IPS-20b (cell line): ENCODE data around the gene IGIP.

ENCODE experiments used
- H3K27ac ChIP-seq: one replicate; pipeline ENCODE4 v1.5.1; 2013; ENCODE audit warnings: low read length
- H3K27me3 ChIP-seq: 2 replicates; pipeline ENCODE4 v1.6.1; 2013; ENCODE audit warnings: mild to moderate bottlenecking, low read length, inconsistent platforms; ENCODE audit not compliant: insufficient read depth
- H3K36me3 ChIP-seq: 2 replicates; pipeline ENCODE4 v1.6.1; 2013; ENCODE audit warnings: low read depth, mild to moderate bottlenecking, inconsistent platforms, low read length, moderate library complexity; ENCODE audit not compliant: insufficient read depth
- H3K4me1 ChIP-seq: 2 replicates; pipeline ENCODE4 v1.6.1; 2013; ENCODE audit warnings: mild to moderate bottlenecking, control low read depth, inconsistent platforms, low read length, moderate library complexity; ENCODE audit not compliant: insufficient read depth
- H3K4me3 ChIP-seq: 2 replicates; pipeline ENCODE4 v1.5.1; 2013; ENCODE audit warnings: mild to moderate bottlenecking, low read length, inconsistent platforms
- H3K9ac ChIP-seq: 2 replicates; pipeline ENCODE4 v1.6.1; 2013; ENCODE audit warnings: low read depth, mild to moderate bottlenecking, inconsistent platforms, low read length, moderate library complexity
- H3K9me3 ChIP-seq: 2 replicates; pipeline ENCODE4 v1.6.1; 2013; ENCODE audit warnings: mild to moderate bottlenecking, low read depth, low read length, inconsistent platforms; ENCODE audit not compliant: insufficient read depth

The IGIP gene

DNA sequence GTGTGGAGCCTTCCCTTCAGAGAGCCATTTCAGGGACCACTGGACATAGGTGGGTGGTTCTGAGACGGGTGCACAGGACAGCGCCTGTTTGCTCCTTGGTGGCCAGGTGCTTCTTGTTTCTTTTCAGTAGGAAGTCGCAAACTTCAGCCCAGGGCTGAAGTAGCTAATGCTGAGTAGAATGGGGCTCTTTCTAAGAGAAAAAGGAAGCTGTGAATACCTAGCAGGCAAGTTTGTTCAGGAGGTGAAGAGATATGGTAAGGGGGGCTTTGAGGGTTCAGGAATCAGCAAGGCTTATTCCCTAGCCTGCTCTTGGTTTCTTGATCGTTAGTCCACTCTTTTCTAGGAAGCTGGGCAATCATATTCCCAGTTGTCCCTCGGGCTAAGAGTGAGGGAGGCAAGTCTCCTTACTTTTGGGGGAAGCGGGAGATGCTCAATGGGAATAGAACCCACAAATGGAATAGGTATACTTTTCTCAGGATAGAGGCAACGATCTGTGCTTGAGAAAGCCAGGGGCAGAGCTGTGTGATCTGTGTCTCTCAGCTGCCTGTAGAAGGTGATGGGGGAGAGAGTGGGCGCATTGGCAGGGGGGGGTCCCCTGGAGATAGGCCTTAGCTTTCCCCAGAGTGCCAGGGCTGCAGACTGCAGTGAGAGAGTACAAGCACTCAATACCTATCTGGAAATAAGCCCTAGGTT is 13.7 kb upstream of the IGIP start:
- Histone ChIP-seq H3K36me3 (no peaks in the 10 kb centered on the region), H3K4me3 (peak overlapping the region; percentile 79), H3K9ac (no peak overlapping the region), H3K27me3 (peaks cover 88% of the 10 kb centered on the region), H3K27ac (no peak overlapping the region), H3K9me3 (no peaks in the 10 kb centered on the region; the same call in 1 of the 2 replicates), H3K4me1 (peaks cover 16% of the 10 kb centered on the region)

DNA sequence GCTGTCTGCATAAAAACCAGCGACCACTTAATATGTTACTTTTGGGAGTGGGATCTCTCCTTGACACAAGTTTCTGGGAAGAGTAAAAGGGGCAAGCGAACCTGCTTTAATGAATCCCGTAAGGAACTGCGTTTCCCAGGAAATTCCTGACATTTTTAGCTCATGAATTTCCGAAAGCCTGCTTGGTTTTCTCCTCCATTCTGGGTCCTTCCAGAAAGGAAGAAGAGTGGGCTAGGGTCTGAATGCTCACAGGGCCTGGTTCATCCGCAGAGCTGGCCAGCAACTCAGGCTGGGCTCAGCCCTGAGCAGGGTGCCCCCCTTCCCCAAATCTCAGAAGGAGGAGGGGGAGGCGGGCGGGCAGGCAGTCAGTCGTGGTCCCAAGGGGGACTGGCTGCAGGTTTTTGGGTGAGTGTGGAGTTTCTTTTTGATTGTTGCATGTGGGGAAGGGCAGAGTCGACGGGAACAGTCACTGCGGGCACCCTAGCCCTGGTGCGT is 13.0 kb upstream of the IGIP start:
- peak overlapping the region; percentile 79 for H3K4me3 ChIP-seq
- H3K4me1 ChIP-seq, result peaks cover 22% of the 10 kb centered on the region
- H3K27me3 ChIP-seq, result peaks cover 92% of the 10 kb centered on the region

DNA sequence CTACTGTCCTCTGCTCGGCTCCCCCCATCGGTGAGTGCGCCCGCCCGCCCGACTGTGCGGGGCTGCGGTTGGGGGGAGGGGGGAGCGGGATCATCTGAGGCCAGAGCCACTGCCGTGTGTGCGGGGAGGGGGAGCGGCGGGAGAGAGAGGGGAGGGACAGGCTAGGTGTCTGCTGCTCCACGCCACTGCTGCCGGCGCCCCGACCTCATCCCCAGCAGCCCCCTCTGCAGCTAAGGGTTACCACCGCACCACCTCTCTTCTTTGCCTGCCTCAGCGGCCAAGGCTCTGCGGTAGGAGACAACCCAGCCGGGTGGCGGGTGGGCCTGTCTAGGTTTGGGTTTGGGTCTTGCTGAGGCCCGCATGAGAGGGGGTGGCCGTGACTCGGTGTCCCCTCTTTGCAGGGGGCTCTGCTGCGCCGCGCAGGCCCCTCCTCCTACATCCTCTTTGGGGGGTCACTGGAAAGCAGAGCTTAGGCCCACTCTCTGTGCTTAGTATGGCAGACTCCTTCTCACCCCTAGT is 12.5 kb upstream of the IGIP start:
- peaks cover 26% of the 10 kb centered on the region for H3K4me1 ChIP-seq
- no peak overlapping the region for H3K27ac ChIP-seq
- H3K9me3 ChIP-seq, result no peaks in the 10 kb centered on the region; the same call in 1 of the 2 replicates
- peak overlapping the region; percentile 79 for H3K4me3 ChIP-seq
- no peaks in the 10 kb centered on the region for H3K36me3 ChIP-seq
- H3K9ac ChIP-seq, result 0 out of 2 replicates have a peak overlapping the region, but pooled peaks have one; percentile 23
- H3K27me3 ChIP-seq, result peaks cover 93% of the 10 kb centered on the region

More for the DNA sequence above, 13.0 kb upstream of the IGIP start:
- Histone ChIP-seq H3K9ac (no peak overlapping the region), H3K36me3 (no peaks in the 10 kb centered on the region), H3K9me3 (no peaks in the 10 kb centered on the region; the same call in 1 of the 2 replicates), H3K27ac (no peak overlapping the region)

DNA sequence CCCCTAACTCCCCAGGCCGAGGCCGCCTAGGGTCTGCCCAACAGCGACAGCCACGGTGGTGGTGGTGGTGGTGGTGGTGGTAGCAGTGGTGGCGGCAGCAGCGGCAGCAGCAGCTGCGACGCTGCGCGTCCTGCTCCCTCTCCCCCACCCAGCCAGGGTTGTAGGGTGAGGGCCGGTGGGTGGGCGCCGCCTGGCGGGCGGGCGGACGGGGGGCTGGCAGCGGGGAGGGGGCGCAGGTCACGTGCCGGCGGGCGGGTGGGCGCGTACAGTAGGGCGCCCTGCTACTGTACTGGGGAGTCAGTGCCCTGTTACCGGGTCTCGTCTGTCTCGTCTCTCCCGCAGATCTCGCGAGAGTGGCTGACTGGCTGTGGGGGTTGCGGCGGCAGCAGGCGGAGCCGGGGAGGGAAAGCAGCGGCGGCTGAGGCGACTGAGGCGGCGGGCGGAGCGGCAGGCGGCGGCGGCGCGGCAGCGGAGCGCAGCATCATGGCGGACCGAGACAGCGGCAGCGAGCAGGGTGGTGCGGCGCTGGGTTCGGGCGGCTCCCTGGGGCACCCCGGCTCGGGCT is 12.0 kb upstream of the IGIP start, which contains the start of gene PURA:
PURA (plus strand) TSS at position 411 of the 565 bp plus-strand sequence; CDS start at position 484, 73 bp downstream.
- Histone ChIP-seq H3K9me3 (no peaks in the 10 kb centered on the region; the same call in 1 of the 2 replicates), H3K27me3 (peaks cover 88% of the 10 kb centered on the region), H3K4me3 (peak within 1 kb of the TSS; percentile 85), H3K9ac (peak within 1 kb of the TSS; percentile 54; the same call in 1 of the 2 replicates), H3K36me3 (no peaks in the 10 kb centered on the region), H3K4me1 (peaks cover 31% of the 10 kb centered on the region), H3K27ac (no peak within 1 kb of the TSS)

DNA sequence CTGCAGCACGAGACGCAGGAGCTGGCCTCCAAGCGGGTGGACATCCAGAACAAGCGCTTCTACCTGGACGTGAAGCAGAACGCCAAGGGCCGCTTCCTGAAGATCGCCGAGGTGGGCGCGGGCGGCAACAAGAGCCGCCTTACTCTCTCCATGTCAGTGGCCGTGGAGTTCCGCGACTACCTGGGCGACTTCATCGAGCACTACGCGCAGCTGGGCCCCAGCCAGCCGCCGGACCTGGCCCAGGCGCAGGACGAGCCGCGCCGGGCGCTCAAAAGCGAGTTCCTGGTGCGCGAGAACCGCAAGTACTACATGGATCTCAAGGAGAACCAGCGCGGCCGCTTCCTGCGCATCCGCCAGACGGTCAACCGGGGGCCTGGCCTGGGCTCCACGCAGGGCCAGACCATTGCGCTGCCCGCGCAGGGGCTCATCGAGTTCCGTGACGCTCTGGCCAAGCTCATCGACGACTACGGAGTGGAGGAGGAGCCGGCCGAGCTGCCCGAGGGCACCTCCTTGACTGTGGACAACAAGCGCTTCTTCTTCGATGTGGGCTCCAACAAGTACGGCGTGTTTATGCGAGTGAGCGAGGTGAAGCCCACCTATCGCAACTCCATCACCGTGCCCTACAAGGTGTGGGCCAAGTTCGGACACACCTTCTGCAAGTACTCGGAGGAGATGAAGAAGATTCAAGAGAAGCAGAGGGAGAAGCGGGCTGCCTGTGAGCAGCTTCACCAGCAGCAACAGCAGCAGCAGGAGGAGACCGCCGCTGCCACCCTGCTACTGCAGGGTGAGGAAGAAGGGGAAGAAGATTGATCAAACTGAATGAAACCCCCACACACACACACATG is 11.2 kb upstream of the IGIP start:
- Histone ChIP-seq H3K36me3 (no peaks in the 10 kb centered on the region), H3K27me3 (peaks cover 80% of the 10 kb centered on the region), H3K4me1 (peaks cover 25% of the 10 kb centered on the region), H3K9me3 (no peaks in the 10 kb centered on the region; the same call in 1 of the 2 replicates), H3K4me3 (peak overlapping the region; percentile 85), H3K9ac (peak overlapping the region; percentile 54; the same call in 1 of the 2 replicates), H3K27ac (no peak overlapping the region)

DNA sequence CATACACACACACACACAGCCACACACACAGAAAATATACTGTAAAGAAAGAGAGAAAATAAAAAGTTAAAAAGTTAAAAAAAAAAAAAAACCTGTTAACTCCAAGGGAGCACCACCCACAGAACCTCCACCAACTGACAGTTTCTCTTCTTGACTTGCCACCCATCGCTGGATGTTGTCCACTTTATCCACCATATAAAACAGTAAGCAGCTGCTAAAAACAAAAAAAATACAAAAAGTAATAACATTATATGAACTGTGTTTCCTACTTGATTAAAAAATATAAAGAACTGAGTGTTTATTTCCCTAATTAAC is 10.6 kb upstream of the IGIP start:
- Histone ChIP-seq H3K4me3 (peak overlapping the region; percentile 85), H3K27ac (no peak overlapping the region), H3K36me3 (no peaks in the 10 kb centered on the region), H3K4me1 (peaks cover 25% of the 10 kb centered on the region), H3K27me3 (peaks cover 74% of the 10 kb centered on the region), H3K9me3 (no peaks in the 10 kb centered on the region; the same call in 1 of the 2 replicates), H3K9ac (no peak overlapping the region)

DNA sequence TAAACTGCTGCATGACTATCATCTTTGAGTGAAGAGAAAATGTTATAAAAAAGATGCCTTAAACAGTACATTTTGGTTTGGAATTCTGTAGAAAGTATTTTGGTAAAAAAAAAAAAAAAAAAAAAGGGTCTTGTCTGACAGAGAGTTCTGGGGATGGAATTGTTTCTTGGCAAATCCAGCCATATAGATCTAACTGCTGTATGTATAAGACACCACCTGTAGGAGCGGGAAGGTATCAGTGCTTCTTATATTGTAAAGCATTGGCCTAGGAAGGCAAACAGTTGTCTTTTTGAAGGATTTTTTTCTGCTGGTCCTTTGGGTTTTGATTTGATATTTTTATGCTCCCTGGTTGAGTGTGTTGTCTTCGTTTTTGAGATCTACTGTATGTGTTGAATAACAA is 9.0 kb upstream of the IGIP start:
- H3K27me3 ChIP-seq, result peaks cover 59% of the 10 kb centered on the region
- H3K4me3 ChIP-seq, result no peak overlapping the region
- no peak overlapping the region for H3K27ac ChIP-seq
- H3K9ac ChIP-seq, result no peak overlapping the region
- H3K4me1 ChIP-seq, result peaks cover 20% of the 10 kb centered on the region
- no peaks in the 10 kb centered on the region for H3K36me3 ChIP-seq
- no peaks in the 10 kb centered on the region; the same call in 1 of the 2 replicates for H3K9me3 ChIP-seq

DNA sequence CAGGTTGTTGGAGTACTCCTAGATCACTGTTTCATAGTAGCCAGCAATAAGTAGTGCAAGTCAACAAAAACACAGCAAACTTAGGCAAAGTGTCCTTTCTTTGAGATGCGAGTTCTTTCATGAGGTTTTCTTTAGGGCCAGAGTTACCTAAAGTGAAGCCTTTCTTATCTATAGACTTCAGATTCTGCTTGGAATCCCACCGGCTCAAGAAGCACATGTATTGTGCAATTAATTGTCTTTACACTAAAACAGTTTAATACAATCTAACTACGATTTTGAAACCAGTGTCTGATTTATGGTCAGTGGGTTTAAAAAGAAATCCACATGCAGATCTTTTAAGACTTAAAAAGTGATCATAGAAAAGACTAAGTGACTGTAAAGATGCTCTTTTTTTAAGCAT is 8.2 kb upstream of the IGIP start:
- Histone ChIP-seq H3K9ac (no peak overlapping the region), H3K4me1 (peaks cover 16% of the 10 kb centered on the region), H3K27me3 (peaks cover 51% of the 10 kb centered on the region), H3K9me3 (no peaks in the 10 kb centered on the region), H3K27ac (no peak overlapping the region), H3K4me3 (no peak overlapping the region), H3K36me3 (no peaks in the 10 kb centered on the region)

DNA sequence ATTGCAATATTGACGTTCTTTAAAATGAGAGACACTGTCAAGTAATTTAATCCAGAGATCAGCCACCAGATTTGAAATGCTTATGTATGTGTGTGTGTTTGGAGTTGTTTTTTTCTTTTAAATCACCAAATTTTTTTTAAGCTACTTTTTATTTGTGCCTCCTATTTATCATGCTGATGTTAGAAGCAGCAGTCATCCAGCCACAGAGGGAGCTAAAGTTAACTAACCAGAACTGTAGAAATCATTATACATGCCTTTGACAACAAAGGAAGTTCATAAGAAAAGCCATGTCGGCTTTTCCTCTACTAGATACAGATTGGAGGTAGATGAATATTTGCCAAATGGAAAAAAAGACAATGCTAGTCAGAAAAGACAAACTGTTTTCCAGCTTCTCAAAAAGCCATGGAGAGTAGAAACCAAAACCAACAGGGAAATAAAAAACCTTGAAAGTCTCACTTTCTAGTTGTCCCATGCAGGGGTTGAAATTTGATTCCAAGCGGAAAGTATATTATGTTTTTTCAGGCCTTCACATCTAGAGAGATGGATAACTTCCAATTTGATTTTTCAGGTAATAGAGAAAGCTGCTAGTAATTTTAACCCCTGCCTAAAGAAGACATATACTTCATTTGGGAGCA is 7.3 kb upstream of the IGIP start:
- peaks cover 42% of the 10 kb centered on the region for H3K27me3 ChIP-seq
- no peak overlapping the region for H3K27ac ChIP-seq
- H3K4me3 ChIP-seq, result no peak overlapping the region
- H3K4me1 ChIP-seq, result peaks cover 14% of the 10 kb centered on the region
- no peaks in the 10 kb centered on the region for H3K9me3 ChIP-seq
- H3K9ac ChIP-seq, result no peak overlapping the region
- no peaks in the 10 kb centered on the region for H3K36me3 ChIP-seq

DNA sequence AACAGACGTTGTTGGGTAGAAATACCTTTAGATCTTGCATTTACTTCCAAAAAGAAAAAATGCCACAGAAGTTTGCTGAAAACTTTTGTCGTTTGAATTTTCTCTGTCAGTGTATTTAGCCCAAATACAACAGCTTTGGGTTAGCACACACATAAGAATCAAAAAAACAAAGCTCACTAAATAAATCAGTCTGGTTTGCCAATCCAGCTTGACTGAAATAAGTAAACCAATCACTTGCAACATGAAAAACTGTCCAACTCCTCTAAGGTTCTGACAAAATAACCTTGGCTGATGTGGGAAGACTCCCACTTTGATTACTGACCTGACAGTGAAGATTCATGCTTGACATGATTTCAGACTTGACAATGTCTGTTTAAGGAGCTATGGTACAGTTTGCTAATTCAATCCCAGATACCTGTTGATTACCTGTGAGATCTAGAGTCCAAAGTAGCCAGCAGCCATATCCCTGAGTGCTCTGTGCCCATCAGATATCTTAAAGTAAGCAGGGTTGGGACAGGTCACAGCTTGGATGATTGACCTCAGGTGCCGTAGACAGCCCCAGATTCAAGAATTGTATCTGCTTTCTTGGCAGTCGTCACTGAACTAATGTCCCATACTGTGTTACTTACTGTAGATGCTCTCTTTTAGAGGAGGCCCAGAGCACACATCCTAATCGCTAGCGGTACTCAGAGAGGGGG is 727 bp downstream of the IGIP start:
- Histone ChIP-seq H3K27ac (no peak overlapping the region), H3K9me3 (no peaks in the 10 kb centered on the region), H3K4me3 (no peak overlapping the region), H3K36me3 (no peaks in the 10 kb centered on the region), H3K9ac (no peak overlapping the region), H3K4me1 (no peaks in the 10 kb centered on the region), H3K27me3 (no peaks in the 10 kb centered on the region)
